IMR-90 (cell line): ENCODE results near the gene PDYN. TPM values are rescaled to one million over a fixed set of nuclear protein-coding genes. Genes with fewer than 3 reads are reported as not detected.

Source experiments
- ATAC-seq: fragments of 200-7000 bp; cut with Tn5 transposase; 2 replicates; pipeline ENCODE4 v1.9.1; 2020; ENCODE audit warnings: low read depth, mild to moderate bottlenecking, moderate library complexity
- BruUV-seq: library from RNA; stranded (reverse); fragments of 400-500 nt; replicated peaks from 2 replicates; lab custom pipeline; 2021; lab: Mats Ljungman, UMichigan
- CTCF ChIA-PET: fragments of 300-600 bp; formaldehyde crosslinking; extraction: SDS; loops from one replicate; lab custom pipeline; 2021; ENCODE audit warnings: antibody characterized with exemption; lab: Yijun Ruan, JAX
- POLR2A ChIA-PET: fragments of 300-600 bp; sonication (Branson Sonifier 250); formaldehyde crosslinking; loops from one replicate; lab custom pipeline; 2022; ENCODE audit warnings: antibody characterized with exemption; ENCODE audit not compliant: unreplicated experiment; lab: Charles Lee
- DNase-seq: peaks from one replicate; pipeline ENCODE4 v3.0.0; 2013
- H2AFZ ChIP-seq: replicated peaks from 2 replicates; pipeline ENCODE3; 2013; ENCODE audit warnings: low read length, mild to moderate bottlenecking; ENCODE audit not compliant: poor library complexity
- H2AK5ac ChIP-seq: 2 replicates; pipeline ENCODE4 v1.6.1; 2013; ENCODE audit warnings: low read depth, low read length, inconsistent platforms
- H2AK9ac ChIP-seq: replicated peaks from 2 replicates; pipeline ENCODE3; 2013; ENCODE audit warnings: mild to moderate bottlenecking, low read depth, low read length, moderate library complexity; ENCODE audit not compliant: poor library complexity
- H2BK120ac ChIP-seq: 2 replicates; pipeline ENCODE4 v1.6.1; 2013; ENCODE audit warnings: low read depth, low read length, inconsistent platforms
- H2BK15ac ChIP-seq: 3 replicates; pipeline ENCODE4 v1.6.1; 2013; ENCODE audit warnings: low read depth, low read length, inconsistent platforms
- H2BK20ac ChIP-seq: 2 replicates; pipeline ENCODE4 v1.6.1; 2013; ENCODE audit warnings: low read depth, mild to moderate bottlenecking, inconsistent platforms, low read length, moderate library complexity
- H2BK5ac ChIP-seq: 2 replicates; pipeline ENCODE4 v1.6.1; 2013; ENCODE audit warnings: mild to moderate bottlenecking, low read depth, low read length, inconsistent platforms; ENCODE audit not compliant: poor library complexity, severe bottlenecking
- H3K14ac ChIP-seq: replicated peaks from 2 replicates; pipeline ENCODE4 v1.6.1; 2013; ENCODE audit warnings: low read depth, low read length, inconsistent platforms
- H3K18ac ChIP-seq: 2 replicates; pipeline ENCODE4 v1.6.1; 2013; ENCODE audit warnings: low read depth, low read length, control low read depth
- H3K23ac ChIP-seq: 2 replicates; pipeline ENCODE4 v1.6.1; 2013; ENCODE audit warnings: low read depth, low read length, inconsistent platforms
- H3K27ac ChIP-seq: 2 replicates; pipeline ENCODE4 v1.5.1; 2013; ENCODE audit warnings: mild to moderate bottlenecking, control low read depth, low read length; ENCODE audit not compliant: insufficient read depth
- H3K27me3 ChIP-seq: 2 replicates; pipeline ENCODE4 v1.6.1; 2013; ENCODE audit warnings: low read length; ENCODE audit not compliant: control insufficient read depth, insufficient read depth
- H3K36me3 ChIP-seq: 2 replicates; pipeline ENCODE4 v1.6.1; 2013; ENCODE audit warnings: low read length, mixed read lengths; ENCODE audit not compliant: control insufficient read depth, insufficient read depth
- H3K4ac ChIP-seq: 2 replicates; pipeline ENCODE4 v1.6.1; 2013; ENCODE audit warnings: low read depth, low read length, inconsistent platforms
- H3K4me1 ChIP-seq: 2 replicates; pipeline ENCODE4 v1.6.1; 2013; ENCODE audit warnings: low read length, mixed read lengths; ENCODE audit not compliant: control insufficient read depth, insufficient read depth
- H3K4me2 ChIP-seq: 2 replicates; pipeline ENCODE4 v1.6.1; 2013; ENCODE audit warnings: low read depth, mild to moderate bottlenecking, control low read depth, low read length, moderate library complexity
- H3K4me3 ChIP-seq: 2 replicates; pipeline ENCODE4 v1.5.1; 2013; ENCODE audit warnings: low read depth, mild to moderate bottlenecking, control low read depth, low read length, moderate library complexity; ENCODE audit not compliant: insufficient read depth
- H3K56ac ChIP-seq: 2 replicates; pipeline ENCODE4 v1.6.1; 2013; ENCODE audit warnings: low read length, inconsistent platforms; ENCODE audit not compliant: insufficient read depth; ENCODE audit errors: extremely low read depth
- H3K79me1 ChIP-seq, 2 experiments: 2 replicates each; pipeline ENCODE4 v1.6.1; 2013; ENCODE audit warnings: low read length in 2 of 2, inconsistent platforms in 1 of 2, low read depth in 1 of 2
- H3K9ac ChIP-seq: 2 replicates; pipeline ENCODE4 v1.6.1; 2013; ENCODE audit warnings: low read depth, low read length, control low read depth
- H3K9me1 ChIP-seq: 2 replicates; pipeline ENCODE4 v1.6.1; 2013; ENCODE audit warnings: low read length, inconsistent platforms; ENCODE audit not compliant: insufficient read depth
- H3K9me3 ChIP-seq: 2 replicates; pipeline ENCODE4 v1.6.1; 2013; ENCODE audit warnings: low read length; ENCODE audit not compliant: control insufficient read depth, insufficient read depth
- H4K20me1 ChIP-seq: 2 replicates; pipeline ENCODE4 v1.6.1; 2013; ENCODE audit warnings: low read length, inconsistent platforms; ENCODE audit not compliant: insufficient read depth
- H4K5ac ChIP-seq: 2 replicates; pipeline ENCODE4 v1.6.1; 2013; ENCODE audit warnings: mild to moderate bottlenecking, low read depth, low read length, control low read depth
- H4K8ac ChIP-seq, 2 experiments: 2 replicates each; pipeline ENCODE4 v1.6.1; 2013; ENCODE audit warnings: low read depth in 2 of 2, low read length in 2 of 2, control low read depth in 1 of 2, inconsistent platforms in 1 of 2
- H4K91ac ChIP-seq: 2 replicates; pipeline ENCODE4 v1.6.1; 2013; ENCODE audit warnings: low read depth, low read length, inconsistent platforms; ENCODE audit not compliant: insufficient read depth
- CEBPB ChIP-seq: IDR thresholded peaks from 2 replicates; pipeline ENCODE4 v1.6.1; 2012; ENCODE audit warnings: low read depth, low read length, improper control_type of control experiment
- FOS ChIP-seq: fragments of 150-350 bp; IDR thresholded peaks from 2 replicates; pipeline ENCODE4 v1.6.1; 2016; ENCODE audit warnings: low read depth, low read length
- MXI1 ChIP-seq: IDR thresholded peaks from 2 replicates; pipeline ENCODE4 v1.6.1; 2012; ENCODE audit warnings: low read depth, mild to moderate bottlenecking, low read length, moderate library complexity, borderline replicate concordance
- POLR2A ChIP-seq: IDR thresholded peaks from 2 replicates; pipeline ENCODE4 v1.6.1; 2012; ENCODE audit warnings: mild to moderate bottlenecking, low read depth, low read length
- RCOR1 ChIP-seq: IDR thresholded peaks from 2 replicates; pipeline ENCODE4 v1.6.1; 2012; ENCODE audit warnings: mild to moderate bottlenecking, low read length, improper control_type of control experiment; ENCODE audit not compliant: insufficient replicate concordance
- WGBS, 2 experiments: methylation state at CpG; one replicate each; pipeline versions ENCODE4 v1.1.5 to v1.1.7; 2013; ENCODE audit warnings: missing lambda C conversion rate in 2 of 2; ENCODE audit not compliant: insufficient read length in 1 of 2; ENCODE audit errors: extremely low coverage in 2 of 2; 5-methylcytosine and 5-hydroxymethylcytosine counted together
- dilution Hi-C: fragments of 300-500 bp; cut with HindIII; formaldehyde crosslinking; loops from one replicate; pipeline ENCODE4 v1.14.3; 2018; ENCODE audit warnings: low sequenced_read_pairs; ENCODE audit not compliant: unreplicated experiment
- in situ Hi-C: fragments of 300-500 bp; cut with MboI; formaldehyde crosslinking; loops from 3 replicates; pipeline ENCODE4 v1.14.3; 2019; ENCODE audit warnings: low sequenced_read_pairs, inconsistent platforms, mixed read lengths
- intact Hi-C: fragments of 100-400 bp; cut with micrococcal nuclease; formaldehyde crosslinking; loops from 2 replicates; pipeline ENCODE4 v1.10.0; 2022
- polyA plus RNA-seq, 3 experiments: library from polyadenylated mRNA; depleted of rRNA; stranded (reverse); fragments of >200 nt; gene quantifications; 2 replicates each; pipeline ENCODE4 v1.2.3, GENCODE V29; 2012; ENCODE audit warnings: low replicate concordance in 1 of 3
- total RNA-seq: library from RNA; depleted of rRNA; stranded (reverse); fragments of >200 nt; gene quantifications from 2 replicates; pipeline ENCODE4 v1.2.3, GENCODE V29; 2012
- TF ChIP-seq, protein P1 (sequence below): fragments of 150-350 bp; IDR thresholded peaks from 2 replicates; pipeline ENCODE4 v1.6.1; 2016; ENCODE audit warnings: low read depth, mild to moderate bottlenecking, low read length, moderate library complexity, borderline replicate concordance
- TF ChIP-seq, protein P2 (sequence below): conservative IDR thresholded peaks from 2 replicates; pipeline ENCODE4 v1.5.1; 2012; ENCODE audit warnings: mild to moderate bottlenecking, low read depth, low read length, improper control_type of control experiment

The PDYN gene
- total and polyA plus RNA-seq, 2 of the 4 experiments (the other 2 are of a cell fraction), result not detected

DNA sequence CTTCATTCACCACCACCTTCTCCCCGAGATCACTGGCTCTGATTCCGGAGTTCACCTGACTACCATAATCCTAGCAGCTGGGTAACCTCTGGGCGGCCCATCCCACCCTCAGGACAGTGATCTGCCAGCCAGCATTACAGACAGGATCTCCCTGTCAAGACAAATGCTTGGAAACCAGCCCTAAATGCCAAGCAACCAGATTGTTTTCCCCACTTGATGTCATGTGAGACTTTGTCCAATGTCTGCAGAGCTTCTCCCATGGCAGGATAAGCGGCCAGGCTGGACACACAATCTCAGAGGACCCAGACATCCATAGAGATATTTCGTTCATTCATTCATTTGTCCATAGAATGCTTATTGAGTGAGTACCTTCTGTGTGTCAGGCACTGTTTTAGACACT is 32.5 kb downstream of the PDYN start:
- H3K9ac ChIP-seq, result no peak overlapping the region
- no peak overlapping the region for H3K4ac ChIP-seq
- BruUV-seq, result no TSS peak
- H3K27me3 ChIP-seq, result peaks cover 42% of the 10 kb centered on the region
- H3K79me1 ChIP-seq, result no peaks in the 10 kb centered on the region
- no peak overlapping the region for H2BK5ac ChIP-seq
- DNase-seq (no peak), ATAC-seq (no peak)
- H3K23ac ChIP-seq, result no peak overlapping the region
- H3K14ac ChIP-seq, result no peak overlapping the region
- no peak overlapping the region for H4K8ac ChIP-seq
- ChIA-PET CTCF (interaction anchor here (0.6 kb wide), 1 partner anchor 138 kb away, joined by 3 read pairs; no protein-coding TSS in a partner anchor), POLR2A (no interaction called here)
- H4K5ac ChIP-seq, result no peak overlapping the region
- H3K36me3 ChIP-seq, result no peaks in the 10 kb centered on the region
- intact Hi-C loops, result no loop called here
- H2BK15ac ChIP-seq, result no peak overlapping the region
- H3K56ac ChIP-seq, result no peak overlapping the region
- no peaks in the 10 kb centered on the region for H4K20me1 ChIP-seq
- H3K27ac ChIP-seq, result no peak overlapping the region
- no peak overlapping the region for H2AFZ ChIP-seq
- no peaks in the 10 kb centered on the region for H3K9me1 ChIP-seq
- TF ChIP-seq, protein P1, sequence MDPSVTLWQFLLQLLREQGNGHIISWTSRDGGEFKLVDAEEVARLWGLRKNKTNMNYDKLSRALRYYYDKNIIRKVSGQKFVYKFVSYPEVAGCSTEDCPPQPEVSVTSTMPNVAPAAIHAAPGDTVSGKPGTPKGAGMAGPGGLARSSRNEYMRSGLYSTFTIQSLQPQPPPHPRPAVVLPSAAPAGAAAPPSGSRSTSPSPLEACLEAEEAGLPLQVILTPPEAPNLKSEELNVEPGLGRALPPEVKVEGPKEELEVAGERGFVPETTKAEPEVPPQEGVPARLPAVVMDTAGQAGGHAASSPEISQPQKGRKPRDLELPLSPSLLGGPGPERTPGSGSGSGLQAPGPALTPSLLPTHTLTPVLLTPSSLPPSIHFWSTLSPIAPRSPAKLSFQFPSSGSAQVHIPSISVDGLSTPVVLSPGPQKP, result no peak
- TF ChIP-seq POLR2A (no peak), CEBPB (no peak), RCOR1 (no peak), FOS (no peak), MXI1 (no peak)
- TF ChIP-seq, protein P2, sequence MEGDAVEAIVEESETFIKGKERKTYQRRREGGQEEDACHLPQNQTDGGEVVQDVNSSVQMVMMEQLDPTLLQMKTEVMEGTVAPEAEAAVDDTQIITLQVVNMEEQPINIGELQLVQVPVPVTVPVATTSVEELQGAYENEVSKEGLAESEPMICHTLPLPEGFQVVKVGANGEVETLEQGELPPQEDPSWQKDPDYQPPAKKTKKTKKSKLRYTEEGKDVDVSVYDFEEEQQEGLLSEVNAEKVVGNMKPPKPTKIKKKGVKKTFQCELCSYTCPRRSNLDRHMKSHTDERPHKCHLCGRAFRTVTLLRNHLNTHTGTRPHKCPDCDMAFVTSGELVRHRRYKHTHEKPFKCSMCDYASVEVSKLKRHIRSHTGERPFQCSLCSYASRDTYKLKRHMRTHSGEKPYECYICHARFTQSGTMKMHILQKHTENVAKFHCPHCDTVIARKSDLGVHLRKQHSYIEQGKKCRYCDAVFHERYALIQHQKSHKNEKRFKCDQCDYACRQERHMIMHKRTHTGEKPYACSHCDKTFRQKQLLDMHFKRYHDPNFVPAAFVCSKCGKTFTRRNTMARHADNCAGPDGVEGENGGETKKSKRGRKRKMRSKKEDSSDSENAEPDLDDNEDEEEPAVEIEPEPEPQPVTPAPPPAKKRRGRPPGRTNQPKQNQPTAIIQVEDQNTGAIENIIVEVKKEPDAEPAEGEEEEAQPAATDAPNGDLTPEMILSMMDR, result no peak
- H3K4me3 ChIP-seq, result no peak overlapping the region
- no peak overlapping the region for H3K18ac ChIP-seq
- in situ Hi-C loops, result loop anchor here (10.0 kb wide), 1 partner anchor 167 kb away; no protein-coding TSS in a partner anchor
- dilution Hi-C loops, result no loop called here
- no peaks in the 10 kb centered on the region for H3K4me1 ChIP-seq
- WGBS, 2 experiments, result 33% methylated on average over 3 of the region's 5 CpGs; no CpG with 5 or more reads in 1 of the 2 experiments
- no peak overlapping the region for H4K91ac ChIP-seq
- H3K9me3 ChIP-seq, result no peaks in the 10 kb centered on the region
- no peak overlapping the region for H2BK20ac ChIP-seq
- no peak overlapping the region for H2AK5ac ChIP-seq
- H2BK120ac ChIP-seq, result no peak overlapping the region
- no peak overlapping the region for H2AK9ac ChIP-seq
- no peak overlapping the region for H3K4me2 ChIP-seq
